ENCODE results near the gene CHN2. TPM values are rescaled to one million over a fixed set of nuclear protein-coding genes. Genes with fewer than 3 reads are reported as not detected.

CHN2 gene
- total RNA-seq, 1 experiment from 2014 or later = 5.0 TPM

GRCh38 chr7:29458933-29459332 lies 264.4 kb downstream of the CHN2 start:
- Mint-ChIP-seq H3K4me1 (peaks cover 25% of the 10 kb centered on the region), H3K9me3 (no peaks in the 10 kb centered on the region), H3K4me3 (no peak overlapping the region), H3K27me3 (ENCODE audit: low read depth) (no peaks in the 10 kb centered on the region), H3K27ac (no peak overlapping the region), H3K36me3 (no peaks in the 10 kb centered on the region)
- ATAC-seq = no peak
- CTCF ChIA-PET = no interaction called here
- TF ChIP-seq USF1 (CRISPR knock-in tag; IDR thresholded peaks at IDR 0.05) = no peak
- no peak for TF ChIP-seq NR1H2 (CRISPR knock-in tag; IDR thresholded peaks at IDR 0.05)
- TF ChIP-seq E2F1 (CRISPR knock-in tag; IDR thresholded peaks at IDR 0.05) = no peak
- no peak for TF ChIP-seq MAX (CRISPR knock-in tag; IDR thresholded peaks at IDR 0.05)
- TF ChIP-seq SOX15 (CRISPR knock-in tag; IDR thresholded peaks at IDR 0.05) = no peak
- no peak for TF ChIP-seq HMGA2 (CRISPR knock-in tag; IDR thresholded peaks at IDR 0.05)
- TF ChIP-seq E2F5 (CRISPR knock-in tag; IDR thresholded peaks at IDR 0.05) = no peak
- TF ChIP-seq PRDM15 (CRISPR knock-in tag; IDR thresholded peaks at IDR 0.05) = no peak
- no peak for TF ChIP-seq PREB (CRISPR knock-in tag; IDR thresholded peaks at IDR 0.05; ENCODE audit: borderline replicate concordance)
- TF ChIP-seq KAT7 (CRISPR knock-in tag; IDR thresholded peaks at IDR 0.05; ENCODE audit: borderline replicate concordance) = no peak
- no peak for TF ChIP-seq ZNF138 (CRISPR knock-in tag; conservative IDR thresholded peaks at IDR 0.05)
- TF ChIP-seq GRHL2 (CRISPR knock-in tag; IDR thresholded peaks at IDR 0.05; ENCODE audit: insufficient replicate concordance, severe bottlenecking) = no peak
- TF ChIP-seq ZNF263 (CRISPR knock-in tag; IDR thresholded peaks at IDR 0.05; ENCODE audit: low read depth) = no peak
- TF ChIP-seq ARID4B (CRISPR knock-in tag; IDR thresholded peaks at IDR 0.05; ENCODE audit: borderline replicate concordance) = no peak
- no peak for TF ChIP-seq ATF6 (CRISPR knock-in tag; IDR thresholded peaks at IDR 0.05)
- TF ChIP-seq ATF3 (CRISPR knock-in tag; conservative IDR thresholded peaks at IDR 0.05) = no peak
- no peak for TF ChIP-seq PRRX2 (CRISPR knock-in tag; IDR thresholded peaks at IDR 0.05)
- no peak for TF ChIP-seq ZNF423 (CRISPR knock-in tag; IDR thresholded peaks at IDR 0.05)
- TF ChIP-seq ZNF121 (CRISPR knock-in tag; IDR thresholded peaks at IDR 0.05) = no peak
- no peak for TF ChIP-seq HMGXB4 (CRISPR knock-in tag; IDR thresholded peaks at IDR 0.05)
- POLR2A ChIA-PET = no interaction called here
- no peak for DNase-seq (ENCODE audit: low spot score)

All from WTC11 (cell line).